A549 (cell line): ENCODE measurements around the gene OPCML. TPM values are rescaled to one million over a fixed set of nuclear protein-coding genes. Genes with fewer than 3 reads are reported as not detected.

Experiments
- ATAC-seq, 2 experiments: fragments of 200-7000 bp in 1 of 2; fragments of >200 bp in 1 of 2; cut with Nextera tagmentation in 1 of 2; cut with Tn5 transposase in 1 of 2; 3 replicates each; pipeline versions ENCODE4 v1.8.0 to v1.9.1; 2018 to 2020; ENCODE audit warnings: mild to moderate bottlenecking in 1 of 2, moderate library complexity in 1 of 2
- CTCF ChIA-PET: fragments of 300-600 bp; sonication (Branson Sonifier 250); formaldehyde crosslinking; extraction: SDS; loops from one replicate; lab custom pipeline; 2021; ENCODE audit warnings: antibody characterized with exemption, inconsistent platforms; lab: Yijun Ruan, JAX
- POLR2A ChIA-PET: fragments of 350-600 bp; formaldehyde crosslinking; extraction: SDS; loops from one replicate; lab custom pipeline; 2021; ENCODE audit warnings: antibody characterized with exemption, inconsistent platforms; lab: Yijun Ruan, JAX
- DNase-seq, 2 experiments: peaks; one replicate each; pipeline versions ENCODE4 v3.0.0 to v3.0.0-alpha.2; 2011 to 2016; ENCODE audit warnings: low read depth in 1 of 2, low spot score in 1 of 2
- FAIRE-seq: peaks from 2 replicates; lab custom pipeline; 2011; peaks lifted over from hg19 to GRCh38; lab: Jason Lieb, UNC
- H3K27ac ChIP-seq, 2 experiments: fragments of >200 bp; sonication (Bioruptor Twin); formaldehyde crosslinking; 3 replicates each; pipeline ENCODE4 v1.5.1; 2016 to 2017
- H3K4me1 ChIP-seq: fragments of >200 bp; sonication (Bioruptor Twin); formaldehyde crosslinking; 3 replicates; pipeline ENCODE4 v1.6.1; 2016
- H3K4me2 ChIP-seq: fragments of >200 bp; sonication (Bioruptor Twin); formaldehyde crosslinking; 3 replicates; pipeline ENCODE4 v1.6.1; 2016
- H3K4me3 ChIP-seq: fragments of >200 bp; sonication (Bioruptor Twin); formaldehyde crosslinking; 3 replicates; pipeline ENCODE4 v1.5.1; 2016
- H3K9me3 ChIP-seq: fragments of >200 bp; sonication (Bioruptor Twin); formaldehyde crosslinking; 3 replicates; pipeline ENCODE4 v1.6.1; 2016
- CEBPB ChIP-seq, 2 experiments: fragments of >200 bp in 1 of 2; sonication (Bioruptor Twin) in 1 of 2; formaldehyde crosslinking in 1 of 2; IDR thresholded peaks; 2 replicates each; pipeline ENCODE4 v1.6.1; 2012 to 2016
- CHD4 ChIP-seq: fragments of 200-600 bp; sonication (generic); IDR thresholded peaks from 2 replicates; pipeline ENCODE4 v1.6.1; 2016; ENCODE audit warnings: antibody characterized with exemption, mild to moderate bottlenecking, borderline replicate concordance
- CTCF ChIP-seq: fragments of >200 bp; sonication (Bioruptor Twin); formaldehyde crosslinking; IDR thresholded peaks from 3 replicates; pipeline ENCODE4 v1.5.1; 2016
- EHMT2 ChIP-seq: fragments of 200-600 bp; sonication (generic); IDR thresholded peaks from 2 replicates; pipeline ENCODE4 v1.6.1; 2016; ENCODE audit warnings: antibody characterized with exemption, low read depth, mild to moderate bottlenecking, moderate library complexity
- EP300 ChIP-seq, 2 experiments: fragments of >200 bp; sonication (Bioruptor Twin); formaldehyde crosslinking; IDR thresholded peaks; 2 replicates in 1 of 2; 3 replicates in 1 of 2; pipeline ENCODE4 v1.6.1; 2016 to 2017
- FOXS1 ChIP-seq: fragments of 250-450 bp; sonication (Bioruptor Pico); IDR thresholded peaks from 2 replicates; pipeline ENCODE4 v1.5.0; 2020; ENCODE audit warnings: mild to moderate bottlenecking, moderate library complexity
- GATA3 ChIP-seq: IDR thresholded peaks from 2 replicates; pipeline ENCODE4 v1.6.1; 2012; ENCODE audit warnings: borderline replicate concordance
- HDAC2 ChIP-seq: fragments of 200-600 bp; sonication (generic); IDR thresholded peaks from 2 replicates; pipeline ENCODE4 v1.6.1; 2016
- HOXB5 ChIP-seq: fragments of 250-450 bp; sonication (Bioruptor Pico); IDR thresholded peaks from 2 replicates; pipeline ENCODE4 v1.5.0; 2020; ENCODE audit warnings: mild to moderate bottlenecking, moderate library complexity
- KDM5A ChIP-seq: fragments of 200-600 bp; sonication (generic); IDR thresholded peaks from 2 replicates; pipeline ENCODE4 v1.6.1; 2016; ENCODE audit warnings: antibody characterized with exemption, mild to moderate bottlenecking
- MAZ ChIP-seq: fragments of 150-350 bp; IDR thresholded peaks from 2 replicates; pipeline ENCODE4 v1.6.1; 2014; ENCODE audit warnings: antibody characterized with exemption, low read depth, low read length, borderline replicate concordance
- NR3C1 ChIP-seq: fragments of >200 bp; sonication (Bioruptor Twin); formaldehyde crosslinking; IDR thresholded peaks from 3 replicates; pipeline ENCODE4 v1.6.1; 2017
- PHF8 ChIP-seq: fragments of 200-600 bp; sonication (generic); IDR thresholded peaks from 2 replicates; pipeline ENCODE4 v1.6.1; 2016; ENCODE audit warnings: low read depth, mild to moderate bottlenecking, antibody characterized with exemption, moderate library complexity, borderline replicate concordance
- POLR2A ChIP-seq: IDR thresholded peaks from 2 replicates; pipeline ENCODE4 v1.6.1; 2012; ENCODE audit warnings: mild to moderate bottlenecking, low read length
- RAD21 ChIP-seq, 2 experiments: fragments of >200 bp in 1 of 2; sonication (Bioruptor Twin) in 1 of 2; formaldehyde crosslinking in 1 of 2; IDR thresholded peaks in 1 of 2; conservative IDR thresholded peaks in 1 of 2; 2 replicates in 1 of 2; 3 replicates in 1 of 2; pipeline ENCODE4 v1.6.1; 2012 to 2018; ENCODE audit warnings: inconsistent platforms in 1 of 2
- RARB ChIP-seq: fragments of 250-450 bp; sonication (Bioruptor Pico); IDR thresholded peaks from 2 replicates; pipeline ENCODE4 v1.8.0; 2021; ENCODE audit warnings: mild to moderate bottlenecking, moderate library complexity
- REST ChIP-seq: fragments of 200-600 bp; sonication (generic); IDR thresholded peaks from 2 replicates; pipeline ENCODE4 v1.6.1; 2016; ENCODE audit warnings: antibody characterized with exemption, mild to moderate bottlenecking, moderate library complexity
- RFX5 ChIP-seq: fragments of 450-650 bp; IDR thresholded peaks from 2 replicates; pipeline ENCODE4 v1.7.1; 2014; ENCODE audit warnings: antibody characterized with exemption, mild to moderate bottlenecking, moderate library complexity
- SMC3 ChIP-seq: fragments of >200 bp; sonication (Bioruptor Twin); formaldehyde crosslinking; IDR thresholded peaks from 3 replicates; pipeline ENCODE4 v1.6.1; 2018; ENCODE audit warnings: inconsistent platforms
- TP53 ChIP-seq: fragments of 250-450 bp; sonication (Bioruptor Pico); IDR thresholded peaks from 2 replicates; pipeline ENCODE4 v1.5.0; 2021; ENCODE audit warnings: mild to moderate bottlenecking, moderate library complexity
- ZC3H11A ChIP-seq: fragments of 450-650 bp; IDR thresholded peaks from 2 replicates; pipeline ENCODE4 v1.6.1; 2014; ENCODE audit warnings: antibody characterized with exemption, mild to moderate bottlenecking
- ZNF302 ChIP-seq: fragments of 250-450 bp; sonication (Bioruptor Pico); IDR thresholded peaks from 2 replicates; pipeline ENCODE4 v1.9.0; 2021; ENCODE audit warnings: inconsistent platforms, mild to moderate bottlenecking, moderate library complexity
- WGBS: methylation state at CpG from one replicate; pipeline ENCODE4 v1.1.6; 2017; ENCODE audit errors: missing lambda C conversion rate; 5-methylcytosine and 5-hydroxymethylcytosine counted together
- polyA plus RNA-seq, 4 experiments: library from polyadenylated mRNA; depleted of rRNA in 3 of 4; stranded (reverse); fragments of >200 nt; fragmentation: RNase III in 1 of 4; extraction: RNeasy Plus Mini Kit Qiagen cat#74134 plus additional on column Dnase treatment in 1 of 4; gene quantifications; 2 replicates in 3 of 4; 3 replicates in 1 of 4; pipeline ENCODE4 v1.2.3, GENCODE V29; 2011 to 2017

The OPCML gene
- polyA plus RNA-seq, 2 of the 4 experiments (the other 2 are of a cell fraction): not detected

- FAIRE-seq (no peak), ATAC-seq (no peak), DNase-seq (no peak)
- CTCF ChIA-PET: no interaction called here
- Histone ChIP-seq H3K4me3 (no peak overlapping the region), H3K27ac (no peak overlapping the region), H3K4me1 (no peaks in the 10 kb centered on the region), H3K9me3 (no peaks in the 10 kb centered on the region), H3K4me2 (no peak overlapping the region)
- no peak for TF ChIP-seq FOXS1 (CRISPR knock-in tag)
- TF ChIP-seq EP300 (IDR thresholded peaks at IDR 0.05): no peak
- no peak for TF ChIP-seq CHD4
- no peak for TF ChIP-seq HDAC2
- TF ChIP-seq ZC3H11A: no peak
- TF ChIP-seq MAZ: no peak
- TF ChIP-seq REST: no peak
- no peak for TF ChIP-seq RARB
- no peak for TF ChIP-seq EHMT2
- no peak for TF ChIP-seq TP53 (CRISPR knock-in tag)
- TF ChIP-seq CEBPB (IDR thresholded peaks at IDR 0.05): no peak
- no peak for TF ChIP-seq PHF8
- no peak for TF ChIP-seq GATA3
- TF ChIP-seq HOXB5 (CRISPR knock-in tag): no peak
- POLR2A ChIA-PET: no interaction called here
- WGBS: 28% methylated on average over 7 of the region's 7 CpGs
These were observed 367.3 kb downstream of the OPCML start for GRCh38 chr11:133164986-133165385.

- ChIA-PET POLR2A (no interaction called here), CTCF (interaction anchor here (1.7 kb wide), 1 partner anchor 84 kb away, joined by 4 read pairs; no protein-coding TSS in a partner anchor)
- no peak for FAIRE-seq
These were observed 368.6 kb downstream of the OPCML start for GRCh38 chr11:133163463-133164419.

More at GRCh38 chr11:133163463-133164419, 368.6 kb downstream of the OPCML start:
- TF ChIP-seq RAD21 (conservative IDR thresholded peaks at IDR 0.05 in 1 of 2, IDR thresholded peaks at IDR 0.05 in 1 of 2) (peak in 1 of 2 experiments; percentile 46; a peak in 1 of 5 replicates), POLR2A (no peak), REST (no peak), ZNF302 (CRISPR knock-in tag) (no peak), CTCF (peak; percentile 42), KDM5A (no peak), SMC3 (peak; percentile 22; the same call in 1 of the 3 replicates), RFX5 (no peak), NR3C1 (no peak)
- DNase-seq: peak; percentile 4 to 42
- H3K9me3 ChIP-seq: no peaks in the 10 kb centered on the region
- WGBS: 5% methylated on average over 12 of the region's 12 CpGs
- H3K4me3 ChIP-seq: no peak overlapping the region
- no peak overlapping the region for H3K4me2 ChIP-seq
- no peaks in the 10 kb centered on the region for H3K4me1 ChIP-seq
- peak; percentile 39 to 78; a peak in 4 of 6 replicates for ATAC-seq
- no peak overlapping the region for H3K27ac ChIP-seq
